ENCODE data around the gene CA7. TPM values are rescaled to one million over a fixed set of nuclear protein-coding genes. Genes with fewer than 3 reads are reported as not detected.

Gene CA7
- total RNA-seq, 6 donors from 2014 or later = not detected

GRCh38 chr16:66899310-66899944, 55.2 kb downstream of the CA7 start:
- no peak overlapping the region for H3K4me3 ChIP-seq
- no peak for TF ChIP-seq EP300 (IDR thresholded peaks at IDR 0.05)
- no peak for TF ChIP-seq POLR2AphosphoS5 (IDR thresholded peaks at IDR 0.05)
- TF ChIP-seq POLR2A (IDR thresholded peaks at IDR 0.05) = no peak
- TF ChIP-seq CTCF (IDR thresholded peaks at IDR 0.05) = no peak
- DNase-seq (no peak), ATAC-seq (ENCODE audit: low FRiP score in 2 of 2) (peak in 1 of 2 donors; percentile 22)
- peak overlapping the region; percentile 62 to 85 (median 78) for H3K27ac ChIP-seq
- H3K36me3 ChIP-seq = no peaks in the 10 kb centered on the region
- WGBS, 2 donors = 61 to 81% methylated on average over 4 to 6 of the region's 6 CpGs
- H3K27me3 ChIP-seq = no peaks in the 10 kb centered on the region
- H3K4me1 ChIP-seq = peaks cover 26 to 34% (median 30%) of the 10 kb centered on the region in 4 donors
- H3K9me3 ChIP-seq = no peaks in the 10 kb centered on the region

- H3K9me3 ChIP-seq = no peaks in the 10 kb centered on the region
- WGBS, 2 donors = 36 to 40% methylated on average over 6 to 9 of the region's 9 CpGs
- ATAC-seq (ENCODE audit: low FRiP score in 2 of 2) = peak; percentile 21 to 60
- no peaks in the 10 kb centered on the region for H3K27me3 ChIP-seq
- H3K36me3 ChIP-seq = no peaks in the 10 kb centered on the region
- H3K27ac ChIP-seq = peak overlapping the region; percentile 62 to 85 (median 78)
- peaks cover 28 to 37% (median 33%) of the 10 kb centered on the region in 4 donors for H3K4me1 ChIP-seq
- no peak overlapping the region for H3K4me3 ChIP-seq
- TF ChIP-seq POLR2A (IDR thresholded peaks at IDR 0.05) (peak in 1 of 4 donors; percentile 24), CTCF (IDR thresholded peaks at IDR 0.05) (no peak), EP300 (IDR thresholded peaks at IDR 0.05) (peak in 2 of 4 donors; percentile 29 to 56), POLR2AphosphoS5 (IDR thresholded peaks at IDR 0.05) (peak in 1 of 2 donors; percentile 48)
- peak in 1 of 2 donors; percentile 82 for DNase-seq
These were observed 55.9 kb downstream of the CA7 start for GRCh38 chr16:66899945-66900710.

- Histone ChIP-seq H3K27me3 (no peaks in the 10 kb centered on the region), H3K4me3 (no peak overlapping the region), H3K36me3 (no peaks in the 10 kb centered on the region), H3K4me1 (peaks cover 36 to 43% (median 39%) of the 10 kb centered on the region in 4 donors), H3K27ac (peak overlapping the region; percentile 62 to 85 (median 78)), H3K9me3 (no peaks in the 10 kb centered on the region)
- TF ChIP-seq POLR2A (IDR thresholded peaks at IDR 0.05) = no peak
- no peak for TF ChIP-seq POLR2AphosphoS5 (IDR thresholded peaks at IDR 0.05)
- no peak for TF ChIP-seq EP300 (IDR thresholded peaks at IDR 0.05)
- TF ChIP-seq CTCF (IDR thresholded peaks at IDR 0.05) = no peak
- 46% methylated on average over 5 to 7 of the region's 7 CpGs for WGBS, 2 donors
- DNase-seq = peak in 1 of 2 donors; percentile 72
- ATAC-seq (ENCODE audit: low FRiP score in 2 of 2) = peak in 1 of 2 donors; percentile 41
These were observed 56.7 kb downstream of the CA7 start for GRCh38 chr16:66900721-66901441.

GRCh38 chr16:66901626-66902025, 57.4 kb downstream of the CA7 start:
- no peaks in the 10 kb centered on the region for H3K9me3 ChIP-seq
- peak overlapping the region in 3 of 4 donors; percentile 73 to 85 (median 83) for H3K27ac ChIP-seq
- peaks cover 36 to 43% (median 40%) of the 10 kb centered on the region in 4 donors for H3K4me1 ChIP-seq
- TF ChIP-seq POLR2AphosphoS5 (IDR thresholded peaks at IDR 0.05) = no peak
- no peak for TF ChIP-seq EP300 (IDR thresholded peaks at IDR 0.05)
- no peak for TF ChIP-seq POLR2A (IDR thresholded peaks at IDR 0.05)
- no peak for TF ChIP-seq CTCF (IDR thresholded peaks at IDR 0.05)
- 83 to 96% methylated on average over 5 to 10 of the region's 10 CpGs for WGBS, 2 donors
- no peak for DNase-seq
- no peak for ATAC-seq (ENCODE audit: low FRiP score in 2 of 2)
- H3K36me3 ChIP-seq = no peaks in the 10 kb centered on the region
- H3K4me3 ChIP-seq = no peak overlapping the region
- H3K27me3 ChIP-seq = no peaks in the 10 kb centered on the region

All from upper lobe of left lung (tissue), 6 donors.